NCI-H1048 (cell line): Measurements from ENCODE around the gene TMEM18.

Source experiments
- DNase-seq: peaks from one replicate; lab custom pipeline; 2025; lab: John Stamatoyannopoulos, UW

Gene TMEM18

DNA sequence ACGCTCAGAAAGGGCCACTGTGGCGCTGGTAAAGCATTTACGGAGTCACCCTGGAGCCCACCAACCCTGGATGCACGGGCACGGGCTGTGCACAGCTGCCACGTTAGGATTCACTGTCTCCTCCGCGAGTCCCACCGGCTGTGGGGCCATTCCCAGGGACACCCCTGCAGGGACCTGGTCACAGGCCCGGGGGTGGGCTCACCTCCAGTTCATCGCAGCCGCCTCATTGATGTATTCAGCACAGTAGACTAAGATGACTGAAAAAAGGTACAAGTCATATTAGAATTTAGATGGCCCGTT lies 4.7 kb downstream of the TMEM18 start:
- DNase-seq: no peak

DNA sequence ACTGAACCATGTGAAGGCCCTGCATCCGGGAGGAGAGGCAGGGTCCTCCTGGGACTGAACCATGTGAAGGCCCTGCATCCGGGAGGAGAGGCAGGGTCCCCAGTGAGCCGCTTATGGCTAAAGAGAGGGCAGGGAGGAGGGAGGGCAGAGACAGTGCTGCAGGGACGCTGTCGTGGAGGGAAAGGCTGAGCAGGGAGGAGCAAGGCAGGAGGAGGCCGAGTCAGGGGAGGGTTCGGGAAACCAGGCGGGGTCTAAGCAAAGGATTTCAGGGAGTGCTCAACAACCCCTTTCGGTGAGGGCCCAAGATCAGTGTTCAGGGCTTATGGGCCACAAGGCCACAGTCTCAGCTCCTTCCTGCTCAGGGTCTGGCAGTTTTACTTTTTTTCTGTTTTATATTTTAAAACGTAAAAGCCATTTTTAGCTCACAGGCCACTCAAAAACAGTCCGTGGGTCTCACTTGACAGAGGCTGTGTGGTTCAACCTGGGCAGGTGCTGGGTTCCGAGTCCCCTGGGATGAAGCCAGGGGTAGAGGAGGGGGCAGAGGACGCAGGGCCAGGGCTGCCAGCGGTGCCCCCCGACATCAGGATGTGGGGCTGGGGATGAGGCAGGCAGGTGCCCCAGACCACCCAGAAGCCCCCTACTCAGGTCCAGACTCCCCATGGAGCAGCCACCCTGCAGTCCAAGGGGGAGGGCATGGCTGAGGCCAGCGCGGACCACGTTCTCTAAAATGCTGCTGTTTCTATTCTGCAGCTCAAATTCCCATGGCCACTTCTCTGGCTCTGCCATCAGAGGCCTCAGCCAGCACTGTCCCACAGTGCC lies 5.2 kb downstream of the TMEM18 start:
- DNase-seq: no peak

DNA sequence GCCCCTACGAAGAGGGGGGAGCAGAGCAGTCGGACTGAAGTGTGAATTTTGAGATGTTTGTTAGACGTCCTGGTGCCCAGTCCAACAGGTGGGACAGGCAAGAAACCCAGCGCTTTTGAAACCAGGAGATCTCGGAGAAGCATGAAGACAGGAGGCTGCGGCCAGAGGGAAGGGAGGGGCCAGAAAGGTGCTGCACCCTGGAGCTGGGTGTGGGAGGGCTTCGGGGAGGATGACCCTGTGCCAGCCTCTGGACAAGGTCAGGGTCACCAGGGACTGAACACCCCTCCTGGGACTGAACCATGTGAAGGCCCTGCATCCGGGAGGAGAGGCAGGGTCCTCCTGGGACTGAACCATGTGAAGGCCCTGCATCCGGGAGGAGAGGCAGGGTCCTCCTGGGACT lies 6.1 kb downstream of the TMEM18 start:
- no peak for DNase-seq

- DNase-seq: no peak
Measured at GRCh38 chr2:670637-671036, 6.6 kb downstream of the TMEM18 start.

- DNase-seq: no peak
Measured at GRCh38 chr2:669323-669722, 7.9 kb downstream of the TMEM18 start.

DNA sequence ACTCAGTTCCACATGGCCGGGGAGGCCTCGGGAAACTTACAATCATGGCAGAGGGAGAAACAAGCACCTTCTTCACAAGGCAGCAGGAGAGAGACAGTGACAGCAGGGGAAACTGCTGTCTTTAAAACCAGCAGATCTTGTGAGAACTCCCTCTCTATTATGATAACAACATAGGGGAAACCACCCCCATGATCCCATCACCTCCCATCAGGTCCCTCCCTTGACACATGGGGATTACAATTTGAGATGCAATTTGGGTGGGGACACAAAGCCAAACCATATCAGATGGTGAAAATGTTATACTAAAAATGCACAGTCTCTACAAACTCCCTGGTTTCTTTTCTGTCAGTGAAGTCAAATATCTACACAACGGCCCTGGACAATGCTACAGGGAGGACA lies 9.2 kb downstream of the TMEM18 start:
- no peak for DNase-seq

DNA sequence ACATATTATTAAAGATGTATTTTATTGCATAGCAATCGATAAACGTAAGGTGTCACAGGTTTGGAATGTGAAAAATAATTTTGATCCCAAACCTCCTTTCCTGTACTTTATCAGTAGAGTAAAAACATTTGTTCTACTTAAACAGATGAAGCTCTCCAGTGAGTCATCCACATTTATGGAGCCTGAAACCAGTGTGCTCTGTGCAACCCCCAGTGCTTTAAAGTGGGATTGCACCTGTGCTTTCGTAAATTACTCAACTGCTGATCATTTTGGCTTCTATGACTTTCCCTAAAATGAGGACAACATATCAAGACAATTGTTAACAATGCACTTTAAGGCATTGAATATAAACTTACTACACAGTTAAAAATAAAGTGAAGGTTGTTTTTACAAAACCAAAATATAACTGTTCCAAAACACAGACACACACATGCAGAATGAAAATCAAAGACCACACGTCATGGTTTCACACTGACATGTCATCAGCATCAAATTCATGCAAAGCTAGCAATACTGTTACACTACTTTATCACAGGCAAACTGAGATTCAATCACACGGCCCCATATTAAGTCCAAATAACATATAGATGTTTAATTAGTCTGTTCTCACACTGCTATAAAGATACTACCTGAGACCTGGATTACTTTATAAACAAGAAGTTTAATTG lies 9.7 kb downstream of the TMEM18 start:
- no peak for DNase-seq

GRCh38 chr2:666441-666840 lies 10.8 kb downstream of the TMEM18 start:
- no peak for DNase-seq

DNA sequence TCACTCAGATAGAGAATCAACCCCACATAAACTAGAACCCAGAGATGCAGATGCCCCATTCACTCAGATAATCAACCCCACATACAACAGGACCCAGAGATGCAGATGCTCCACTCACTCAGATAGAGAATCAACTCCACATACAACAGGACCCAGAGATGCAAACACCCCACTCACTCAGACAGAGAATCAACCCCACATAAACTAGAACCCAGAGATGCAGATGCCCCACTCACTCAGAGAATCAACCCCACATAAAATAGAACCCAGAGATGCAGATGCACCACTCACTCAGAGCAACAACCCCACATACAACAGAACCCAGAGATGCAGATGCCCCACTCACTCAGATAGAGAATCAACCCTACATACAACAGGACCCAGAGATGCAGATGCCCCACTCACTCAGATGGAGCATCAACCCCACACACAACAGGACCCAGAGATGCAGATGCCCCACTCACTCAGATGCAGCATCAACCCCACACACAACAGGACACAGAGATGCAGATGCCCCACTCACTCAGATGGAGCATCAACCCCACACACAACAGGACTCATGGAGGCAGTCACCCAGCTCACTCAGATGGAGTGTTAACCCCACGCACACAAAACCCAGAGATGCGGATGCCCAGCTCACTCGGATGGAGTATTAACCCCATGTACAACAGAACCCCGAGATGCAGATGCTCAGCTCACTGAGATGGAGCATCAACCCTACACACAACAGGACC lies 11.7 kb downstream of the TMEM18 start:
- no peak for DNase-seq

DNA sequence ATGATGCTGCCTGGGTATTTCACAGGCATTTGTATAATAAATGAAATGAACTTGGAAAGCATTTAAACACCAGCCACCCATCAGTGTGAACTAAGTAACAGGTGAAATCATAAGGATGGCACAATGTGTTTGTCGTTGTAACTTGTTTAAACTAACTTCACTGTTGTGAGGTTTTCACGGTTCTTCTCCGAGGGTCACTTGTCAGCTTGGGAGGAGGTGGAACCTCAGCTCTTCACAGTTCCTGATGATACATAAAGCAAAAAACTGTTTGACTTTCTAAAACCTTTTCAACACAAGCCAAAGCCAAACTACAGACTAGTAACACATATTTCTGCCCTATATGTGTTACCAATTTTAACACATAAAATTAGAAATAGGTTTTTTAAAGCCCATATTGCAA lies 13.1 kb downstream of the TMEM18 start:
- DNase-seq: no peak

DNA sequence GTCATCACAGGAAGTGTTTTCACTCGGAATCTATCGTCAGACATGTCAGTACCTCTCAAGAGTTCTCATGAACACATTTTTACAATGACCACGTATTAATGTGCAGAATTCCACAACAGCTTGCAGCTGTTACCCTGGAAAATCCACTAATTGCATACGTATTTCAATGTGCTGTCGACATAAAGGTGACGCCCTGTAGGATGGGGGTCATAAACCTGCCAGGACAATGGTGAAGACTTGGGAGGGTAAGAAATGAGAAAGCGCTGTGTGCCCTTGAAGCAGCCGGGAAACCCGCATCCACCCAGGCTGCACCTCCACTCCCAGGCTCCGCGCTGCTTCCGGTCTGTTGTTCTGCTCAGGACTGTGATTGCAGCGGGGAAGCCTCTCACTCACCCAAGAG lies 14.0 kb downstream of the TMEM18 start:
- DNase-seq: no peak

GRCh38 chr2:661360-661635 lies 15.9 kb downstream of the TMEM18 start:
- DNase-seq: no peak

- DNase-seq: no peak
Measured at GRCh38 chr2:660586-661359, 16.4 kb downstream of the TMEM18 start.

- DNase-seq: no peak
Measured at GRCh38 chr2:660029-660428, 17.2 kb downstream of the TMEM18 start.

GRCh38 chr2:658426-658825 lies 18.8 kb downstream of the TMEM18 start:
- DNase-seq: no peak

DNA sequence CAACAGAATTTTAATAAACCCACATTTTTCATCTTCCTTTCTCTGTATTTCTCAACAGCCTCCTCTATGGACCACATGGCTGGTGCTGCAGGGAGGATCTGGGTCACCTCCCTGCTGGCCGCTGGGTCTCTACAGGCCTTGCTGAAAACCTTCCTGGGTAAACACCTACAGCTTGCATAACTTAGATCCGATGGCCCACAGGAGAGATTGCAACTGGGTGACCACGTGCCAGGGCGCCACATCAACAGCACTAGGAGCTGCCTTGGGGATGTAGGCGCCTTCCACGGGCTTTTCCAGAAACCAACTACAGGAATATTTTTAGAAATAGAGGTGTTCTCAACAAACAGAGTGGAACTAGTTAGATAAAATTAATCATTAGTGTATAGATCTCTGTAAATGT lies 19.4 kb downstream of the TMEM18 start:
- DNase-seq: no peak

DNA sequence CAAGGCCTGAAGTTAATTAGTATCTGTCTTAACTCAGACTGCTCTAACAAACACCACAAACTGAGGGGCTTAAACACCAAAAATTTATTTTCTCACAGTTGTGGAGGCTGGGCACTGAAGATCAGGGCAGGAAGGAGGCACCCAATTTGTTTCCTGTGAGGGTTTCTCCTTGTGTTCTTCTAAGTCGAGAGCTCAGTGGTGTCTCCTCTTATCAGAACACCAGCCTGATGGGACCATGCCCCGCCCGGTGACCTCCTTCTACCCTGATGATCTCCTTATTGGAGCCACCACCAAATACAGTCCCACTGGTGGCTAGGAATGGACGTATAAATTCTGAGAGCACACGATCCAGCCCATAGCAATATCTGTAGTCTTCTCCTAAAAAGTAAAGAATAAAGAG lies 20.5 kb downstream of the TMEM18 start:
- DNase-seq: no peak

- no peak for DNase-seq
Measured at GRCh38 chr2:655626-656025, 21.6 kb downstream of the TMEM18 start.

GRCh38 chr2:654896-655295 lies 22.3 kb downstream of the TMEM18 start:
- DNase-seq: no peak

DNA sequence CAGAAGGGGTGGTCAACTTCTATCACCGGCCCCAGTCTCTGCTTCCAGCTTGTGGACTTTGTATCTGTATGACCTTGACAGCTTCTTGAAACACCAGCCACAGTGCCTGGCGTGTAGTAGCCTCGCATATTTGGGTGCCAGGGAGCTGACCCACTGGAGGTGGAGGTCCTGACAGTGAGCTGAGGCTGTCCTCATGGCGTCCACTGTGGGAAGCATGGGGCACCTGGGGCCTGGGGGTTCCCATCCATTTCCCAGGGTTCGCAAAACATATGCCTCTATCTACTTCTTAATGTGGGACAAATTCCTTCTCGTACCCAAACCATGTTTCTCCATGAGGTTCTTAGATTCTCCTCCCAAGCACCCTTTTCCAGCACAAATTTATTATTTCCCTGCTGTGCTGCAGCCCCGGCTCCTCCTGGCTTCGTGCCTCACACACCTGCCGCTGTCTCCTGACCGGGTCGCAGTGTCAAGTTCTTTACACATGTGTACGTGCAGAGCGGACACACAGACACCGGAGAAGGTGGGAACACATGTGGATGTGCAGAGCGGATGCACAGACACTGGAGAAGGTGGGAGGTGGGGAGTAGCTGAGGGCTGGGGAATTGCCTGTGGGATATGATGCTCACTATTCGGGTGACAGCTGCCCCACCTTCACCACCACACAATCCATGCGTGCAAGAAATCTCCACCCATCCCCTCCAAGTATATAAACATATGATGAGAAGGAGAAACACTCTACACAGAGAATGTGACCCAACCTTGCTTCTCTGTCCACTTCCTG lies 23.4 kb downstream of the TMEM18 start:
- DNase-seq: no peak

- DNase-seq: no peak
Measured at GRCh38 chr2:652881-653480, 24.2 kb downstream of the TMEM18 start.

- DNase-seq: no peak
Measured at GRCh38 chr2:651951-652373, 25.2 kb downstream of the TMEM18 start.
